Loucy (cell line): Measurements from ENCODE around the gene TBC1D1.

Experiments
- CTCF ChIP-seq: fragments of 200-600 bp; sonication (generic); conservative IDR thresholded peaks from 2 replicates; pipeline ENCODE4 v1.5.1; 2014; ENCODE audit warnings: mild to moderate bottlenecking, antibody characterized with exemption, low read length
- EZH2phosphoT487 ChIP-seq: fragments of 200-600 bp; IDR thresholded peaks from 2 replicates; pipeline ENCODE4 v1.6.1; 2018; ENCODE audit warnings: antibody characterized with exemption, mild to moderate bottlenecking, moderate library complexity, borderline replicate concordance

GRCh38 chr4:38173935-38174518 is 283.1 kb downstream of the TBC1D1 start:
- TF ChIP-seq CTCF = no peak
- TF ChIP-seq EZH2phosphoT487 = no peak
